Measurements from ENCODE around the gene PRELID1. TPM values are rescaled to one million over a fixed set of nuclear protein-coding genes. Genes with fewer than 3 reads are reported as not detected.

Gene PRELID1
- total and polyA plus RNA-seq, 10 of the 15 experiments (the other 5 are each of a cell fraction or from before 2014, with no cell fraction given): 30.9 to 584 (median 254) TPM

DNA sequence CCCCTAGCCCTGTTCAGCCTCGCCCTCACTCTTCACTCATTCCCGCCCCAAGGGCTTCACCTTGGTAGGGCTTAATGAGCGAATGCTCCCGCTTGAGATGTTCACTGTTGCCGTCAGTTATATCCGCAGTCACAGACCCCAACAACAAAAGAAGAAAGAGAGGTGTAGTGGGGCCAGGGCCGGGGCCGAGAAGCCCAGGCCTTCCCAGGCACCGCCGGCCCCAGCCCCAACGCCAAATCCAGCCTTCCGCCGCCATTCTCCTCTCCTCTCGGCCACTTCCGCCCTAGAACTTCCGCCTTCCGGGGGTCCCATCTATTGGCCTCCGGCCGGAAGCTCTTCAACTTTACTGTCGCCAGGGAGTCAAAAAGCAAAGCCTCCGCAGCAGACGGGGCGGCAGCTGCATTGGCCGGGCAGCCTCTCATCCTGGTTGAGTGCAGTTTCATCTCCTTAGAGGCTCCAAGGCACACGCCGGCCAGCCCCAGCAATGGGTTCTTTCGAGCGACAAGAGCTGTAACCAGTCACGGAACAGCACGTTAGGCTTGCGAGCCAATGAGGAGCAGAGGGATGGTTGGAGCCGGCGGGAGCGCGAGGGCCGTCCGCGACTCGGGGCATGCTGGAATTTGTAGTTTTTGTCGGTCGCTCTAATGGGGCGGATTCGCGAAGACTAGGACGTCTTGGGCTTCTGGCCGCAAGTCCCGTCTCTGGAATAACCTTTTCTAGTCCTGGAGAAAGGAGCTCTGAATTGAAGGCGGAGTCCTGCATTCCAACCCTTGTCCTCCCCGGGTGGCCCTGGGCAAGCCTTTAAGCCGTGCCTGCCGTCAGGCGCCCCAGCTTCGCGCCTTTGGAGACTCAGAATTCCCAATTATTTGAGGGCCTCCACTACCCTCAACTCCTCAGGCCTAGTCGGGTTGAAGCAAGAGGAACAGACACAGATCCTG, 48.1 kb downstream of the PRELID1 start, which contains the start of gene LMAN2 (continued):
- TF ChIP-seq YY1 (IDR thresholded peaks at IDR 0.05; ENCODE audit: low read depth, low read length) (peak; percentile 96), MYB (IDR thresholded peaks at IDR 0.05; ENCODE audit: borderline replicate concordance, low read depth, low read length) (peak; percentile 78), GABPA (IDR thresholded peaks at IDR 0.05; ENCODE audit: low read depth) (peak; percentile 99), KLF5 (IDR thresholded peaks at IDR 0.05; ENCODE audit: partially characterized antibody) (peak; percentile 84), NFXL1 (IDR thresholded peaks at IDR 0.05; ENCODE audit: borderline replicate concordance) (no peak), WRNIP1 (IDR thresholded peaks at IDR 0.05; ENCODE audit: borderline replicate concordance, low read depth, low read length) (0 out of 2 replicates have a peak, but pooled peaks have one; percentile 6)
- TF ChIP-seq, protein P1, sequence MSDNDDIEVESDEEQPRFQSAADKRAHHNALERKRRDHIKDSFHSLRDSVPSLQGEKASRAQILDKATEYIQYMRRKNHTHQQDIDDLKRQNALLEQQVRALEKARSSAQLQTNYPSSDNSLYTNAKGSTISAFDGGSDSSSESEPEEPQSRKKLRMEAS (IDR thresholded peaks at IDR 0.05; ENCODE audit: low read depth, low read length): peak; percentile 24; the same call in 1 of the 2 replicates
- TF ChIP-seq, protein P2, sequence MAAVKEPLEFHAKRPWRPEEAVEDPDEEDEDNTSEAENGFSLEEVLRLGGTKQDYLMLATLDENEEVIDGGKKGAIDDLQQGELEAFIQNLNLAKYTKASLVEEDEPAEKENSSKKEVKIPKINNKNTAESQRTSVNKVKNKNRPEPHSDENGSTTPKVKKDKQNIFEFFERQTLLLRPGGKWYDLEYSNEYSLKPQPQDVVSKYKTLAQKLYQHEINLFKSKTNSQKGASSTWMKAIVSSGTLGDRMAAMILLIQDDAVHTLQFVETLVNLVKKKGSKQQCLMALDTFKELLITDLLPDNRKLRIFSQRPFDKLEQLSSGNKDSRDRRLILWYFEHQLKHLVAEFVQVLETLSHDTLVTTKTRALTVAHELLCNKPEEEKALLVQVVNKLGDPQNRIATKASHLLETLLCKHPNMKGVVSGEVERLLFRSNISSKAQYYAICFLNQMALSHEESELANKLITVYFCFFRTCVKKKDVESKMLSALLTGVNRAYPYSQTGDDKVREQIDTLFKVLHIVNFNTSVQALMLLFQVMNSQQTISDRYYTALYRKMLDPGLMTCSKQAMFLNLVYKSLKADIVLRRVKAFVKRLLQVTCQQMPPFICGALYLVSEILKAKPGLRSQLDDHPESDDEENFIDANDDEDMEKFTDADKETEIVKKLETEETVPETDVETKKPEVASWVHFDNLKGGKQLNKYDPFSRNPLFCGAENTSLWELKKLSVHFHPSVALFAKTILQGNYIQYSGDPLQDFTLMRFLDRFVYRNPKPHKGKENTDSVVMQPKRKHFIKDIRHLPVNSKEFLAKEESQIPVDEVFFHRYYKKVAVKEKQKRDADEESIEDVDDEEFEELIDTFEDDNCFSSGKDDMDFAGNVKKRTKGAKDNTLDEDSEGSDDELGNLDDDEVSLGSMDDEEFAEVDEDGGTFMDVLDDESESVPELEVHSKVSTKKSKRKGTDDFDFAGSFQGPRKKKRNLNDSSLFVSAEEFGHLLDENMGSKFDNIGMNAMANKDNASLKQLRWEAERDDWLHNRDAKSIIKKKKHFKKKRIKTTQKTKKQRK (IDR thresholded peaks at IDR 0.05; ENCODE audit: low read depth, low read length): no peak
- TF ChIP-seq, protein P3, sequence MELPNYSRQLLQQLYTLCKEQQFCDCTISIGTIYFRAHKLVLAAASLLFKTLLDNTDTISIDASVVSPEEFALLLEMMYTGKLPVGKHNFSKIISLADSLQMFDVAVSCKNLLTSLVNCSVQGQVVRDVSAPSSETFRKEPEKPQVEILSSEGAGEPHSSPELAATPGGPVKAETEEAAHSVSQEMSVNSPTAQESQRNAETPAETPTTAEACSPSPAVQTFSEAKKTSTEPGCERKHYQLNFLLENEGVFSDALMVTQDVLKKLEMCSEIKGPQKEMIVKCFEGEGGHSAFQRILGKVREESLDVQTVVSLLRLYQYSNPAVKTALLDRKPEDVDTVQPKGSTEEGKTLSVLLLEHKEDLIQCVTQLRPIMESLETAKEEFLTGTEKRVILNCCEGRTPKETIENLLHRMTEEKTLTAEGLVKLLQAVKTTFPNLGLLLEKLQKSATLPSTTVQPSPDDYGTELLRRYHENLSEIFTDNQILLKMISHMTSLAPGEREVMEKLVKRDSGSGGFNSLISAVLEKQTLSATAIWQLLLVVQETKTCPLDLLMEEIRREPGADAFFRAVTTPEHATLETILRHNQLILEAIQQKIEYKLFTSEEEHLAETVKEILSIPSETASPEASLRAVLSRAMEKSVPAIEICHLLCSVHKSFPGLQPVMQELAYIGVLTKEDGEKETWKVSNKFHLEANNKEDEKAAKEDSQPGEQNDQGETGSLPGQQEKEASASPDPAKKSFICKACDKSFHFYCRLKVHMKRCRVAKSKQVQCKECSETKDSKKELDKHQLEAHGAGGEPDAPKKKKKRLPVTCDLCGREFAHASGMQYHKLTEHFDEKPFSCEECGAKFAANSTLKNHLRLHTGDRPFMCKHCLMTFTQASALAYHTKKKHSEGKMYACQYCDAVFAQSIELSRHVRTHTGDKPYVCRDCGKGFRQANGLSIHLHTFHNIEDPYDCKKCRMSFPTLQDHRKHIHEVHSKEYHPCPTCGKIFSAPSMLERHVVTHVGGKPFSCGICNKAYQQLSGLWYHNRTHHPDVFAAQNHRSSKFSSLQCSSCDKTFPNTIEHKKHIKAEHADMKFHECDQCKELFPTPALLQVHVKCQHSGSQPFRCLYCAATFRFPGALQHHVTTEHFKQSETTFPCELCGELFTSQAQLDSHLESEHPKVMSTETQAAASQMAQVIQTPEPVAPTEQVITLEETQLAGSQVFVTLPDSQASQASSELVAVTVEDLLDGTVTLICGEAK (IDR thresholded peaks at IDR 0.05; ENCODE audit: borderline replicate concordance): peak; percentile 99
- TF ChIP-seq, protein P4, sequence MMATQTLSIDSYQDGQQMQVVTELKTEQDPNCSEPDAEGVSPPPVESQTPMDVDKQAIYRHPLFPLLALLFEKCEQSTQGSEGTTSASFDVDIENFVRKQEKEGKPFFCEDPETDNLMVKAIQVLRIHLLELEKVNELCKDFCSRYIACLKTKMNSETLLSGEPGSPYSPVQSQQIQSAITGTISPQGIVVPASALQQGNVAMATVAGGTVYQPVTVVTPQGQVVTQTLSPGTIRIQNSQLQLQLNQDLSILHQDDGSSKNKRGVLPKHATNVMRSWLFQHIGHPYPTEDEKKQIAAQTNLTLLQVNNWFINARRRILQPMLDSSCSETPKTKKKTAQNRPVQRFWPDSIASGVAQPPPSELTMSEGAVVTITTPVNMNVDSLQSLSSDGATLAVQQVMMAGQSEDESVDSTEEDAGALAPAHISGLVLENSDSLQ (IDR thresholded peaks at IDR 0.05): peak; percentile 99
- TF ChIP-seq, protein P5, sequence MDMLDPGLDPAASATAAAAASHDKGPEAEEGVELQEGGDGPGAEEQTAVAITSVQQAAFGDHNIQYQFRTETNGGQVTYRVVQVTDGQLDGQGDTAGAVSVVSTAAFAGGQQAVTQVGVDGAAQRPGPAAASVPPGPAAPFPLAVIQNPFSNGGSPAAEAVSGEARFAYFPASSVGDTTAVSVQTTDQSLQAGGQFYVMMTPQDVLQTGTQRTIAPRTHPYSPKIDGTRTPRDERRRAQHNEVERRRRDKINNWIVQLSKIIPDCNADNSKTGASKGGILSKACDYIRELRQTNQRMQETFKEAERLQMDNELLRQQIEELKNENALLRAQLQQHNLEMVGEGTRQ (IDR thresholded peaks at IDR 0.05; ENCODE audit: borderline replicate concordance, low read depth, low read length): no peak
- TF ChIP-seq, protein P6, sequence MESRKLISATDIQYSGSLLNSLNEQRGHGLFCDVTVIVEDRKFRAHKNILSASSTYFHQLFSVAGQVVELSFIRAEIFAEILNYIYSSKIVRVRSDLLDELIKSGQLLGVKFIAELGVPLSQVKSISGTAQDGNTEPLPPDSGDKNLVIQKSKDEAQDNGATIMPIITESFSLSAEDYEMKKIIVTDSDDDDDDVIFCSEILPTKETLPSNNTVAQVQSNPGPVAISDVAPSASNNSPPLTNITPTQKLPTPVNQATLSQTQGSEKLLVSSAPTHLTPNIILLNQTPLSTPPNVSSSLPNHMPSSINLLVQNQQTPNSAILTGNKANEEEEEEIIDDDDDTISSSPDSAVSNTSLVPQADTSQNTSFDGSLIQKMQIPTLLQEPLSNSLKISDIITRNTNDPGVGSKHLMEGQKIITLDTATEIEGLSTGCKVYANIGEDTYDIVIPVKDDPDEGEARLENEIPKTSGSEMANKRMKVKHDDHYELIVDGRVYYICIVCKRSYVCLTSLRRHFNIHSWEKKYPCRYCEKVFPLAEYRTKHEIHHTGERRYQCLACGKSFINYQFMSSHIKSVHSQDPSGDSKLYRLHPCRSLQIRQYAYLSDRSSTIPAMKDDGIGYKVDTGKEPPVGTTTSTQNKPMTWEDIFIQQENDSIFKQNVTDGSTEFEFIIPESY (IDR thresholded peaks at IDR 0.05): peak; percentile 98
- TF ChIP-seq, protein P7, sequence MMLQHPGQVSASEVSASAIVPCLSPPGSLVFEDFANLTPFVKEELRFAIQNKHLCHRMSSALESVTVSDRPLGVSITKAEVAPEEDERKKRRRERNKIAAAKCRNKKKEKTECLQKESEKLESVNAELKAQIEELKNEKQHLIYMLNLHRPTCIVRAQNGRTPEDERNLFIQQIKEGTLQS (IDR thresholded peaks at IDR 0.05; ENCODE audit: borderline replicate concordance, extremely low read depth, low read depth, low read length): no peak
